Sigmoid colon (tissue), 4 donors: ENCODE data around the gene MBOAT7.

Experiments used
- POLR2A ChIP-seq, 2 donors: fragments of 450-650 bp; IDR thresholded peaks; one replicate each; pipeline ENCODE4 v1.6.1; 2016; ENCODE audit warnings: antibody characterized with exemption in 2 of 2, mild to moderate bottlenecking in 2 of 2, moderate library complexity in 2 of 2
- POLR2AphosphoS5 ChIP-seq, 4 donors: sonication (generic); formaldehyde crosslinking; IDR thresholded peaks; one replicate each; pipeline ENCODE4 v1.6.1; 2017; ENCODE audit warnings: antibody characterized with exemption in 4 of 4
- TF ChIP-seq, protein P1 (sequence below), 4 experiments: fragments of 450-650 bp in 3 of 4; fragments of 200-600 bp in 1 of 4; IDR thresholded peaks; one replicate each; pipeline ENCODE4 v1.5.1; 2016 to 2019; ENCODE audit warnings: antibody characterized with exemption in 4 of 4, mild to moderate bottlenecking in 3 of 4, moderate library complexity in 2 of 4

DNA sequence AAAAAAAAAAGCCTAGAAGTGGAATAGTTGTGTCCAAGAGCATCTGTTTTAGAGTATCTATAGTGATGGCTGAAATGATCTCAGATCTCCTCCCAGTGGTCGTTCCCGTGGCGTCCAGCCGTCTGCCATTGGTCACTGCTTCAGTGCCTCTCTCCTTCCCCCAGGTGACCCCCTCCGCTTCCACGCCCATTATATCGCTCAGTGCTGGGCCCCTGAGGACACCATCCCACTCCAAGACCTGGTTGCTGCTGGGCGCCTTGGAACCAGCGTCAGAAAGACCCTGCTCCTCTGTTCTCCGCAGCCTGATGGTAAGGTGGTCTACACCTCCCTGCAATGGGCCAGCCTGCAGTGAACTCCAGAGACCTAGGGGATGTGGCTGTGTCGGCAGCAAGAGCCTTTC is 3.6 kb upstream of the MBOAT7 start:
- TF ChIP-seq, protein P1, sequence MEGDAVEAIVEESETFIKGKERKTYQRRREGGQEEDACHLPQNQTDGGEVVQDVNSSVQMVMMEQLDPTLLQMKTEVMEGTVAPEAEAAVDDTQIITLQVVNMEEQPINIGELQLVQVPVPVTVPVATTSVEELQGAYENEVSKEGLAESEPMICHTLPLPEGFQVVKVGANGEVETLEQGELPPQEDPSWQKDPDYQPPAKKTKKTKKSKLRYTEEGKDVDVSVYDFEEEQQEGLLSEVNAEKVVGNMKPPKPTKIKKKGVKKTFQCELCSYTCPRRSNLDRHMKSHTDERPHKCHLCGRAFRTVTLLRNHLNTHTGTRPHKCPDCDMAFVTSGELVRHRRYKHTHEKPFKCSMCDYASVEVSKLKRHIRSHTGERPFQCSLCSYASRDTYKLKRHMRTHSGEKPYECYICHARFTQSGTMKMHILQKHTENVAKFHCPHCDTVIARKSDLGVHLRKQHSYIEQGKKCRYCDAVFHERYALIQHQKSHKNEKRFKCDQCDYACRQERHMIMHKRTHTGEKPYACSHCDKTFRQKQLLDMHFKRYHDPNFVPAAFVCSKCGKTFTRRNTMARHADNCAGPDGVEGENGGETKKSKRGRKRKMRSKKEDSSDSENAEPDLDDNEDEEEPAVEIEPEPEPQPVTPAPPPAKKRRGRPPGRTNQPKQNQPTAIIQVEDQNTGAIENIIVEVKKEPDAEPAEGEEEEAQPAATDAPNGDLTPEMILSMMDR (IDR thresholded peaks at IDR 0.05): no peak
- TF ChIP-seq POLR2A (IDR thresholded peaks at IDR 0.05) (no peak), POLR2AphosphoS5 (IDR thresholded peaks at IDR 0.05) (no peak)
